Measurements from ENCODE around the gene TCL1B.

DNA sequence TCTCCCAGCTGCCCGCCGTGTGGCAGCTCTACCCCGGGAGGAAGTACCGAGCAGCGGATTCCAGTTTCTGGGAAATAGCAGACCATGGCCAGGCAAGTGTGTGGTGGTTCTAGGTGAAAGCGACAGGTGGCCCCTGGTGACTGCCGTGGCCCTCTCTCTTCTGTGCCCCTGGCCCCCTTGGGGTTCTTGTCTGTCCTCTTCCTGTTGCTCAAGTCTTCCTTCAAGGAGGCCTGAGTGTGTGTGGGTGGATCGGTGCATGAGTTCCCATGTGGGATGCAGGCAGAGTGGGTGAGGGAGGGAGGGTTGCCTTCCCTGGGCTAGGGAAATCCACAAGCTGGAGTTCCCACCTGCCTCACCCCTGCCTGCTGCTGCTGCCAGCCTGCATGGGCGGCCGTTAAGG lies 4.6 kb downstream of the TCL1B start:
- TF ChIP-seq POLR2A (IDR thresholded peaks at IDR 0.05; ENCODE audit: insufficient read depth in 1 of 2, low read depth in 2 of 2, low read length in 2 of 2), result no peak
- TF ChIP-seq HMG20B (CRISPR knock-in tag; conservative IDR thresholded peaks at IDR 0.05), result no peak
- no peak for TF ChIP-seq MTF2 (CRISPR knock-in tag; IDR thresholded peaks at IDR 0.05; ENCODE audit: borderline replicate concordance)
- TF ChIP-seq RAD21 (CRISPR knock-in tag; IDR thresholded peaks at IDR 0.05), result no peak
- TF ChIP-seq, protein P1, sequence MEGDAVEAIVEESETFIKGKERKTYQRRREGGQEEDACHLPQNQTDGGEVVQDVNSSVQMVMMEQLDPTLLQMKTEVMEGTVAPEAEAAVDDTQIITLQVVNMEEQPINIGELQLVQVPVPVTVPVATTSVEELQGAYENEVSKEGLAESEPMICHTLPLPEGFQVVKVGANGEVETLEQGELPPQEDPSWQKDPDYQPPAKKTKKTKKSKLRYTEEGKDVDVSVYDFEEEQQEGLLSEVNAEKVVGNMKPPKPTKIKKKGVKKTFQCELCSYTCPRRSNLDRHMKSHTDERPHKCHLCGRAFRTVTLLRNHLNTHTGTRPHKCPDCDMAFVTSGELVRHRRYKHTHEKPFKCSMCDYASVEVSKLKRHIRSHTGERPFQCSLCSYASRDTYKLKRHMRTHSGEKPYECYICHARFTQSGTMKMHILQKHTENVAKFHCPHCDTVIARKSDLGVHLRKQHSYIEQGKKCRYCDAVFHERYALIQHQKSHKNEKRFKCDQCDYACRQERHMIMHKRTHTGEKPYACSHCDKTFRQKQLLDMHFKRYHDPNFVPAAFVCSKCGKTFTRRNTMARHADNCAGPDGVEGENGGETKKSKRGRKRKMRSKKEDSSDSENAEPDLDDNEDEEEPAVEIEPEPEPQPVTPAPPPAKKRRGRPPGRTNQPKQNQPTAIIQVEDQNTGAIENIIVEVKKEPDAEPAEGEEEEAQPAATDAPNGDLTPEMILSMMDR (CRISPR knock-in tag; IDR thresholded peaks at IDR 0.05), result no peak
- TF ChIP-seq ZNF589 (CRISPR knock-in tag; conservative IDR thresholded peaks at IDR 0.05), result no peak
- TF ChIP-seq, protein P2, sequence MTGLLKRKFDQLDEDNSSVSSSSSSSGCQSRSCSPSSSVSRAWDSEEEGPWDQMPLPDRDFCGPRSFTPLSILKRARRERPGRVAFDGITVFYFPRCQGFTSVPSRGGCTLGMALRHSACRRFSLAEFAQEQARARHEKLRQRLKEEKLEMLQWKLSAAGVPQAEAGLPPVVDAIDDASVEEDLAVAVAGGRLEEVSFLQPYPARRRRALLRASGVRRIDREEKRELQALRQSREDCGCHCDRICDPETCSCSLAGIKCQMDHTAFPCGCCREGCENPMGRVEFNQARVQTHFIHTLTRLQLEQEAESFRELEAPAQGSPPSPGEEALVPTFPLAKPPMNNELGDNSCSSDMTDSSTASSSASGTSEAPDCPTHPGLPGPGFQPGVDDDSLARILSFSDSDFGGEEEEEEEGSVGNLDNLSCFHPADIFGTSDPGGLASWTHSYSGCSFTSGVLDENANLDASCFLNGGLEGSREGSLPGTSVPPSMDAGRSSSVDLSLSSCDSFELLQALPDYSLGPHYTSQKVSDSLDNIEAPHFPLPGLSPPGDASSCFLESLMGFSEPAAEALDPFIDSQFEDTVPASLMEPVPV (CRISPR knock-in tag; IDR thresholded peaks at IDR 0.05), result no peak
- TF ChIP-seq, protein P3, sequence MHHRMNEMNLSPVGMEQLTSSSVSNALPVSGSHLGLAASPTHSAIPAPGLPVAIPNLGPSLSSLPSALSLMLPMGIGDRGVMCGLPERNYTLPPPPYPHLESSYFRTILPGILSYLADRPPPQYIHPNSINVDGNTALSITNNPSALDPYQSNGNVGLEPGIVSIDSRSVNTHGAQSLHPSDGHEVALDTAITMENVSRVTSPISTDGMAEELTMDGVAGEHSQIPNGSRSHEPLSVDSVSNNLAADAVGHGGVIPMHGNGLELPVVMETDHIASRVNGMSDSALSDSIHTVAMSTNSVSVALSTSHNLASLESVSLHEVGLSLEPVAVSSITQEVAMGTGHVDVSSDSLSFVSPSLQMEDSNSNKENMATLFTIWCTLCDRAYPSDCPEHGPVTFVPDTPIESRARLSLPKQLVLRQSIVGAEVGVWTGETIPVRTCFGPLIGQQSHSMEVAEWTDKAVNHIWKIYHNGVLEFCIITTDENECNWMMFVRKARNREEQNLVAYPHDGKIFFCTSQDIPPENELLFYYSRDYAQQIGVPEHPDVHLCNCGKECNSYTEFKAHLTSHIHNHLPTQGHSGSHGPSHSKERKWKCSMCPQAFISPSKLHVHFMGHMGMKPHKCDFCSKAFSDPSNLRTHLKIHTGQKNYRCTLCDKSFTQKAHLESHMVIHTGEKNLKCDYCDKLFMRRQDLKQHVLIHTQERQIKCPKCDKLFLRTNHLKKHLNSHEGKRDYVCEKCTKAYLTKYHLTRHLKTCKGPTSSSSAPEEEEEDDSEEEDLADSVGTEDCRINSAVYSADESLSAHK (CRISPR knock-in tag; IDR thresholded peaks at IDR 0.05; ENCODE audit: borderline replicate concordance), result no peak
- no peak for TF ChIP-seq ZNF788 (CRISPR knock-in tag; IDR thresholded peaks at IDR 0.05; ENCODE audit: borderline replicate concordance)
